Left lung (tissue), 10 donors: Measurements from ENCODE around the gene FAM9C. TPM values are rescaled to one million over a fixed set of nuclear protein-coding genes. Genes with fewer than 3 reads are reported as not detected.

Experiments used
- ATAC-seq: fragments of 200-7000 bp; cut with Tn5 transposase; one replicate; pipeline ENCODE4 v1.9.1; 2020; ENCODE audit warnings: moderate library complexity
- DNase-seq, 4 donors: peaks; one replicate each; pipeline ENCODE4 v3.0.0-alpha.2; 2013 to 2020
- H3K27ac ChIP-seq, 2 donors: fragments of 200-600 bp; sonication (generic) in 1 of 2; one replicate each; pipeline versions ENCODE4 v1.5.0 to v1.8.0; 2020 to 2021
- H3K27me3 ChIP-seq, 2 donors: fragments of 200-600 bp; sonication (generic) in 1 of 2; one replicate each; pipeline versions ENCODE4 v1.5.0 to v1.8.0; 2020 to 2021
- H3K36me3 ChIP-seq, 2 donors: fragments of 200-600 bp; sonication (generic) in 1 of 2; one replicate each; pipeline versions ENCODE4 v1.5.0 to v1.8.0; 2020 to 2021
- H3K4me1 ChIP-seq, 2 donors: fragments of 200-600 bp; one replicate each; pipeline ENCODE4 v1.8.0; 2021
- H3K4me3 ChIP-seq, 2 donors: fragments of 200-600 bp; sonication (generic) in 1 of 2; one replicate each; pipeline versions ENCODE4 v1.5.0 to v1.8.0; 2020 to 2021; ENCODE audit warnings: mild to moderate bottlenecking in 1 of 2
- H3K9me3 ChIP-seq, 2 donors: fragments of 200-600 bp; sonication (generic) in 1 of 2; one replicate each; pipeline versions ENCODE4 v1.5.0 to v1.8.0; 2020 to 2021
- CTCF ChIP-seq, 2 donors: fragments of 200-600 bp; sonication (generic) in 1 of 2; IDR thresholded peaks; one replicate each; pipeline versions ENCODE4 v1.5.0 to v1.8.0; 2021; ENCODE audit warnings: antibody characterized with exemption in 2 of 2
- intact Hi-C, 2 donors: fragments of 100-400 bp; cut with DNase I; formaldehyde crosslinking; loops; one replicate each; pipeline versions ENCODE4 v1.11.2 to v1.14.2; 2022
- polyA plus RNA-seq, 6 donors: library from polyadenylated mRNA; unstranded; fragments of 120-200 nt; gene quantifications; one replicate each; pipeline ENCODE4 v1.2.1, GENCODE V29; 2013; ENCODE audit not compliant: insufficient read length in 6 of 6
- total RNA-seq, 2 donors: library from RNA; stranded (reverse); fragmentation: NEBNext Ultra II Directional; extraction: Animal tissue kit (Norgen Biotek cat#: 25700); gene quantifications; one replicate each; pipeline ENCODE4 v1.2.1, GENCODE V29; 2021
- donor health status: DM: no; HTN: yes; CAD: no.
- donor health status: DM: no; HTN: no; CAD: no.

FAM9C gene
- total and polyA plus RNA-seq, 8 donors = 0.11 to 0.77 (median 0.21) TPM; not detected in 2

- Histone ChIP-seq H3K9me3 (no peaks in the 10 kb centered on the region), H3K27me3 (no peaks in the 10 kb centered on the region), H3K27ac (no peak overlapping the region), H3K36me3 (no peaks in the 10 kb centered on the region), H3K4me3 (no peak overlapping the region), H3K4me1 (peaks cover 0 to 18% of the 10 kb centered on the region in 2 donors)
- TF ChIP-seq CTCF (IDR thresholded peaks at IDR 0.05) = no peak
- intact Hi-C loops = no loop called here
- ATAC-seq (no peak), DNase-seq (no peak)
These were observed 5.7 kb upstream of the FAM9C start for GRCh38 chrX:13050151-13050550.

GRCh38 chrX:13048280-13048679 is 3.9 kb upstream of the FAM9C start:
- Histone ChIP-seq H3K9me3 (no peaks in the 10 kb centered on the region), H3K27me3 (no peaks in the 10 kb centered on the region), H3K27ac (no peak overlapping the region), H3K4me1 (peaks cover 0 to 18% of the 10 kb centered on the region in 2 donors), H3K4me3 (no peak overlapping the region), H3K36me3 (no peaks in the 10 kb centered on the region)
- intact Hi-C loops = no loop called here
- no peak for ATAC-seq
- DNase-seq = no peak
- no peak for TF ChIP-seq CTCF (IDR thresholded peaks at IDR 0.05)

GRCh38 chrX:13047759-13048158 is 3.3 kb upstream of the FAM9C start:
- Histone ChIP-seq H3K36me3 (no peaks in the 10 kb centered on the region), H3K27ac (no peak overlapping the region), H3K27me3 (no peaks in the 10 kb centered on the region), H3K9me3 (no peaks in the 10 kb centered on the region), H3K4me1 (peaks cover 0 to 18% of the 10 kb centered on the region in 2 donors), H3K4me3 (no peak overlapping the region)
- DNase-seq (no peak), ATAC-seq (no peak)
- intact Hi-C loops = no loop called here
- TF ChIP-seq CTCF (IDR thresholded peaks at IDR 0.05) = no peak

- TF ChIP-seq CTCF (IDR thresholded peaks at IDR 0.05) = no peak
- no peaks in the 10 kb centered on the region for H3K9me3 ChIP-seq
- no peaks in the 10 kb centered on the region for H3K27me3 ChIP-seq
- no peak for ATAC-seq
- H3K27ac ChIP-seq = peak overlapping the region in 1 of 2 donors; percentile 24
- intact Hi-C loops = no loop called here
- H3K4me1 ChIP-seq = peaks cover 0 to 15% of the 10 kb centered on the region in 2 donors
- H3K4me3 ChIP-seq = no peak overlapping the region
- no peaks in the 10 kb centered on the region for H3K36me3 ChIP-seq
- no peak for DNase-seq
These were observed 1.9 kb upstream of the FAM9C start for GRCh38 chrX:13046141-13046855.

- Histone ChIP-seq H3K27ac (no peak overlapping the region), H3K4me3 (no peak overlapping the region), H3K9me3 (no peaks in the 10 kb centered on the region), H3K4me1 (peaks cover 0 to 15% of the 10 kb centered on the region in 2 donors), H3K36me3 (no peaks in the 10 kb centered on the region), H3K27me3 (no peaks in the 10 kb centered on the region)
- DNase-seq (peak in 1 of 4 donors; percentile 34), ATAC-seq (no peak)
- no peak for TF ChIP-seq CTCF (IDR thresholded peaks at IDR 0.05)
- intact Hi-C loops = no loop called here
These were observed 482 bp downstream of the FAM9C start for GRCh38 chrX:13043938-13044337.
